PC-3 (cell line): ENCODE results near the gene SLC9B2. TPM values are rescaled to one million over a fixed set of nuclear protein-coding genes. Genes with fewer than 3 reads are reported as not detected.

Source experiments
- ATAC-seq: fragments of 200-7000 bp; cut with Tn5 transposase; 2 replicates; pipeline ENCODE4 v1.9.1; 2020; ENCODE audit warnings: mild to moderate bottlenecking, moderate library complexity
- BruUV-seq: library from RNA; stranded (reverse); fragments of 400-500 nt; replicated peaks from 2 replicates; lab custom pipeline; 2021; lab: Mats Ljungman, UMichigan
- CTCF ChIA-PET: fragments of 300-600 bp; sonication (Branson Sonifier 250); formaldehyde crosslinking; loops from one replicate; lab custom pipeline; 2022; ENCODE audit warnings: antibody characterized with exemption; lab: Charles Lee
- POLR2A ChIA-PET: fragments of 300-600 bp; sonication (Branson Sonifier 250); formaldehyde crosslinking; loops from one replicate; lab custom pipeline; 2022; ENCODE audit warnings: antibody characterized with exemption; ENCODE audit not compliant: unreplicated experiment; lab: Charles Lee
- DNase-seq: peaks from one replicate; pipeline ENCODE4 v3.0.0-alpha.2; 2015
- H2AFZ ChIP-seq: fragments of 300-600 bp; sonication (generic); 2 replicates; pipeline ENCODE4 v1.6.0; 2016; ENCODE audit warnings: antibody characterized with exemption, low read length
- H3F3A ChIP-seq: fragments of 300-600 bp; sonication (generic); one replicate; pipeline ENCODE4 v1.6.0; 2017; ENCODE audit warnings: antibody characterized with exemption, low read length, control low read depth, mild to moderate bottlenecking; ENCODE audit not compliant: unreplicated experiment
- H3K27ac ChIP-seq: fragments of 300-600 bp; sonication (generic); 2 replicates; pipeline ENCODE4 v1.5.1; 2016; ENCODE audit warnings: mild to moderate bottlenecking, low read length
- H3K27me3 ChIP-seq: fragments of 300-600 bp; sonication (generic); 2 replicates; pipeline ENCODE4 v1.6.1; 2016; ENCODE audit warnings: low read length, mixed read lengths
- H3K36me3 ChIP-seq: fragments of 300-600 bp; sonication (generic); 2 replicates; pipeline ENCODE4 v1.6.1; 2016; ENCODE audit warnings: low read depth, mixed run types, low read length, mixed read lengths
- H3K4me1 ChIP-seq: fragments of 300-600 bp; sonication (generic); 2 replicates; pipeline ENCODE4 v1.5.1; 2016; ENCODE audit warnings: low read length; ENCODE audit not compliant: insufficient read depth
- H3K4me2 ChIP-seq: fragments of 300-600 bp; sonication (generic); 2 replicates; pipeline ENCODE4 v1.6.0; 2016; ENCODE audit warnings: low read length
- H3K4me3 ChIP-seq: fragments of 300-600 bp; sonication (generic); 2 replicates; pipeline ENCODE4 v1.5.1; 2016; ENCODE audit warnings: mild to moderate bottlenecking, low read length, mixed read lengths
- H3K79me2 ChIP-seq: fragments of 300-600 bp; sonication (generic); 2 replicates; pipeline ENCODE4 v1.6.1; 2017; ENCODE audit warnings: low read length, mixed read lengths
- H3K9ac ChIP-seq: fragments of 300-600 bp; sonication (generic); 2 replicates; pipeline ENCODE4 v1.6.0; 2016; ENCODE audit warnings: mild to moderate bottlenecking, low read length
- H3K9me2 ChIP-seq: fragments of 300-600 bp; sonication (generic); replicated peaks from 2 replicates; pipeline ENCODE4 v1.6.1; 2016; ENCODE audit warnings: mixed run types, low read length, mixed read lengths
- H3K9me3 ChIP-seq: fragments of 300-600 bp; sonication (generic); 2 replicates; pipeline ENCODE4 v1.6.1; 2016; ENCODE audit warnings: low read length, mixed read lengths
- H4K20me1 ChIP-seq: fragments of 300-600 bp; sonication (generic); 2 replicates; pipeline ENCODE4 v1.6.1; 2016; ENCODE audit warnings: low read length, mixed read lengths
- EZH2 ChIP-seq: fragments of 300-600 bp; sonication (generic); IDR thresholded peaks from one replicate; pipeline ENCODE4 v1.6.1; 2017; ENCODE audit warnings: antibody characterized with exemption, mild to moderate bottlenecking, low read length; ENCODE audit not compliant: unreplicated experiment
- EZH2phosphoT487 ChIP-seq: fragments of 300-600 bp; sonication (generic); IDR thresholded peaks from 2 replicates; pipeline ENCODE4 v1.6.1; 2018; ENCODE audit warnings: mild to moderate bottlenecking, antibody characterized with exemption, low read length, borderline replicate concordance
- intact Hi-C: fragments of 100-400 bp; cut with micrococcal nuclease; formaldehyde crosslinking; loops from 2 replicates; pipeline ENCODE4 v1.9.0; 2023
- total RNA-seq: library from RNA; depleted of rRNA; stranded (reverse); fragments of >200 nt; gene quantifications from 2 replicates; pipeline ENCODE4 v1.2.3, GENCODE V29; 2014
- TF ChIP-seq, protein P1 (sequence below): fragments of 300-600 bp; sonication (generic); conservative IDR thresholded peaks from 2 replicates; pipeline ENCODE4 v1.5.1; 2017; ENCODE audit warnings: antibody characterized with exemption, low read depth, mild to moderate bottlenecking, low read length

SLC9B2 gene
- total RNA-seq, 1 experiment from 2014 or later: 13.6 TPM

DNA sequence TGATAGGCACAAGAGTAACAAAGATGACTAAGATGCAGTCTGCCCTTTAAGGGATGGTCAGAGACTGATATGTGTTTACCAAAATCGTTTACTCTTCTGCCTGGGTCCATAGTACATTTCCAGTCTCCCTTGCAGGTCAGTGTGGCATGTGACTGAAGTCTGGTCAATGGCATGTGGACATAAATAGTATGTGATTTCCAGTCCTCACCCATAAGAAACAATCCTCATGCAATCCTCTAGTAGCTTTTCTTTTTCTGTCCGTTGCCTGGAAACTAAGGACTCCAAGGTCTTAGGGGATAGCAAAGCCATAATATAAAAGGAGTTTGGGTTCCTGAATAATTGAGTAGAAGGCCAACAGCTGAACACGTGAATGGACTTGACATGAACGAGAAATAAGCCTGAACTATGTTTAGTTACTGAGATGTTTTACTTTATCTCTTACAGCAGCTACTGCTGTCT, 1.1 kb downstream of the SLC9B2 start:
- Histone ChIP-seq H3K9ac (peak overlapping the region; percentile 95), H3K4me3 (peak overlapping the region; percentile 88), H3F3A (no peaks in the 10 kb centered on the region), H3K4me2 (peak overlapping the region; percentile 90), H3K36me3 (no peaks in the 10 kb centered on the region; the same call in 1 of the 2 replicates), H3K27ac (peak overlapping the region; percentile 73; the same call in 1 of the 2 replicates), H3K27me3 (no peaks in the 10 kb centered on the region), H3K4me1 (peaks cover 30% of the 10 kb centered on the region), H4K20me1 (no peaks in the 10 kb centered on the region), H2AFZ (peak overlapping the region; percentile 97), H3K9me2 (no peaks in the 10 kb centered on the region), H3K9me3 (no peaks in the 10 kb centered on the region), H3K79me2 (peaks cover 38% of the 10 kb centered on the region)
- BruUV-seq: TSS peak; percentile 56
- DNase-seq (peak; percentile 10), ATAC-seq (peak; percentile 3)
- POLR2A ChIA-PET: interaction anchor here (0.5 kb wide), 1 partner anchor 28 kb away, joined by 8 read pairs; no protein-coding TSS in a partner anchor
- no peak for TF ChIP-seq EZH2
- TF ChIP-seq, protein P1, sequence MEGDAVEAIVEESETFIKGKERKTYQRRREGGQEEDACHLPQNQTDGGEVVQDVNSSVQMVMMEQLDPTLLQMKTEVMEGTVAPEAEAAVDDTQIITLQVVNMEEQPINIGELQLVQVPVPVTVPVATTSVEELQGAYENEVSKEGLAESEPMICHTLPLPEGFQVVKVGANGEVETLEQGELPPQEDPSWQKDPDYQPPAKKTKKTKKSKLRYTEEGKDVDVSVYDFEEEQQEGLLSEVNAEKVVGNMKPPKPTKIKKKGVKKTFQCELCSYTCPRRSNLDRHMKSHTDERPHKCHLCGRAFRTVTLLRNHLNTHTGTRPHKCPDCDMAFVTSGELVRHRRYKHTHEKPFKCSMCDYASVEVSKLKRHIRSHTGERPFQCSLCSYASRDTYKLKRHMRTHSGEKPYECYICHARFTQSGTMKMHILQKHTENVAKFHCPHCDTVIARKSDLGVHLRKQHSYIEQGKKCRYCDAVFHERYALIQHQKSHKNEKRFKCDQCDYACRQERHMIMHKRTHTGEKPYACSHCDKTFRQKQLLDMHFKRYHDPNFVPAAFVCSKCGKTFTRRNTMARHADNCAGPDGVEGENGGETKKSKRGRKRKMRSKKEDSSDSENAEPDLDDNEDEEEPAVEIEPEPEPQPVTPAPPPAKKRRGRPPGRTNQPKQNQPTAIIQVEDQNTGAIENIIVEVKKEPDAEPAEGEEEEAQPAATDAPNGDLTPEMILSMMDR: no peak
- TF ChIP-seq EZH2phosphoT487: no peak
- CTCF ChIA-PET: interaction anchor here (0.8 kb wide), 1 partner anchor 1383 kb away, joined by 6 read pairs; no protein-coding TSS in a partner anchor
- intact Hi-C loops: no loop called here

DNA sequence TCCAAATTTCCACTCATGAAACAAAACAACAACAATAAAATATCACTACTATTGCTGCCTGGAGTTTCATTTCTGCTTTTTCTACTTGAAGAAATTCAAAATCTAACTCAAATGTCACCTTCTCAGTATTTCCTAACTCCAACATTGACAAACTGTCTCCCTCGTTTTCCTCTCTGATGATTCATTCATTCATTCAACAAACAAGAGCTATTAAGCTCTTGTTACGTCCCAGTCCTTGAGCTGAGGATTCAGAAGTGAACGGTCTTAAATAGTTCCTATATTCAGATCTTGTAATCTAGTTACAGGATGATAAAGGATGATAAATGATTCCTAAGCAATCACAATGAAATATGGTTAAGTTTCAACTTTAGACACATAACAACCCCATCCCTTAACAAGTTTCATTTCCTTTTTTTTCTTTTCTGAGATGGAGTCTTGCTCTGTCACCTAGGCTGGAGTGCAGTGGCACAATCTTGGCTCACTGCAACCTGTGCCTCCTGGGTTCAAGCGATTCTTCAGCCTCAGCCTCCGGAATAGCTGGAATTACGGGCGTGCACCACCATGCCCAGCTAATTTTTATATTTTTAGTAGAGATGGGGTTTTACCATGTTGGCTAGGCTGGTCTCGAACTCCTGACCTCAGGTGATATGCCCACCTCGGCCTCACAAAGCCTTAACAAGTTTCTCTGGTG, 1.7 kb downstream of the SLC9B2 start:
- Histone ChIP-seq H3K4me3 (peak overlapping the region; percentile 88), H4K20me1 (no peaks in the 10 kb centered on the region), H3K4me2 (peak overlapping the region; percentile 90), H3K4me1 (peaks cover 30% of the 10 kb centered on the region), H3K79me2 (peaks cover 38% of the 10 kb centered on the region), H3F3A (no peaks in the 10 kb centered on the region), H2AFZ (no peak overlapping the region), H3K27me3 (no peaks in the 10 kb centered on the region), H3K9ac (no peak overlapping the region), H3K9me2 (no peaks in the 10 kb centered on the region), H3K27ac (no peak overlapping the region), H3K9me3 (no peaks in the 10 kb centered on the region), H3K36me3 (no peaks in the 10 kb centered on the region; the same call in 1 of the 2 replicates)
- CTCF ChIA-PET: interaction anchor here (0.8 kb wide), 1 partner anchor 1382 kb away, joined by 6 read pairs; no protein-coding TSS in a partner anchor
- intact Hi-C loops: no loop called here
- DNase-seq (peak; percentile 61), ATAC-seq (peak; percentile 6; the same call in 1 of the 2 replicates)
- no peak for TF ChIP-seq EZH2
- TF ChIP-seq, protein P1: no peak
- TF ChIP-seq EZH2phosphoT487: no peak
- BruUV-seq: no TSS peak
- POLR2A ChIA-PET: interaction anchor here (0.5 to 0.7 kb wide), 2 partner anchors 29 to 213 kb away, joined by 3 to 8 read pairs; no protein-coding TSS in a partner anchor
